Stimulated activated CD4-positive, alpha-beta T cell treated with anti-CD3 and anti-CD28 coated beads, Interleukin-2, amount 100 ng/mL, for 4 hours (primary cell): ENCODE data around the gene TRIM29.
A peak's percentile ranks its signal among the peaks of the same experiment; 100 is the strongest.
"Not testable (repeated sequence)": the region's sequence is repeated elsewhere in the genome, so short reads cannot be mapped to it uniquely, and the experiment has no call there.

Experiments
- DNase-seq: peaks from one replicate; pipeline ENCODE4 v3.0.0-alpha.2; 2020; ENCODE audit warnings: low read depth

Gene TRIM29

GRCh38 chr11:120172054-120172911 lies 34.4 kb upstream of the TRIM29 start:
- DNase-seq = peak; percentile 10

GRCh38 chr11:120170741-120171261 lies 32.9 kb upstream of the TRIM29 start:
- no peak for DNase-seq

GRCh38 chr11:120169981-120170698 lies 32.2 kb upstream of the TRIM29 start:
- DNase-seq = no peak

GRCh38 chr11:120168960-120169681 lies 31.2 kb upstream of the TRIM29 start:
- DNase-seq = peak; percentile 20

- no peak for DNase-seq
These were observed 30.4 kb upstream of the TRIM29 start for GRCh38 chr11:120168108-120168959.

GRCh38 chr11:120167659-120168058 lies 29.7 kb upstream of the TRIM29 start:
- no peak for DNase-seq

- no peak for DNase-seq
These were observed 22.5 kb upstream of the TRIM29 start for GRCh38 chr11:120160436-120160835.

- no peak for DNase-seq
These were observed 15.3 kb upstream of the TRIM29 start for GRCh38 chr11:120153221-120153620.

GRCh38 chr11:120151536-120151935 lies 13.6 kb upstream of the TRIM29 start:
- DNase-seq = no peak

- DNase-seq = no peak
These were observed 11.3 kb upstream of the TRIM29 start for GRCh38 chr11:120149246-120149645.

GRCh38 chr11:120147950-120148270 lies 10.0 kb upstream of the TRIM29 start:
- no peak for DNase-seq

GRCh38 chr11:120147094-120147949 lies 9.4 kb upstream of the TRIM29 start:
- DNase-seq = no peak

GRCh38 chr11:120146413-120147093 lies 8.6 kb upstream of the TRIM29 start:
- no peak for DNase-seq

- DNase-seq = no peak
These were observed 6.6 kb upstream of the TRIM29 start for GRCh38 chr11:120144501-120144900.

- DNase-seq = not testable (repeated sequence)
These were observed 5.6 kb upstream of the TRIM29 start for GRCh38 chr11:120143472-120143871.

- no peak for DNase-seq
These were observed 4.7 kb upstream of the TRIM29 start for GRCh38 chr11:120142441-120143100.

- DNase-seq = no peak
These were observed 4.0 kb upstream of the TRIM29 start for GRCh38 chr11:120141768-120142423.

- DNase-seq = no peak
These were observed 3.3 kb upstream of the TRIM29 start for GRCh38 chr11:120141113-120141767.
